Mesothelial cell of epicardium (in vitro differentiated cells): Measurements from ENCODE around the gene NXN. TPM values are rescaled to one million over a fixed set of nuclear protein-coding genes. Genes with fewer than 3 reads are reported as not detected.
"Not testable (repeated sequence)": the region's sequence is repeated elsewhere in the genome, so short reads cannot be mapped to it uniquely, and the experiment has no call there.

Experiments used
- DNase-seq, 2 experiments: peaks; one replicate each; pipeline ENCODE4 v3.0.0; 2021; ENCODE audit warnings: low spot score in 2 of 2; ENCODE audit not compliant: unreplicated experiment in 2 of 2
- H3K27ac Mint-ChIP-seq: 2 replicates; pipeline ENCODE4 v1.8.0; 2021; ENCODE audit warnings: mixed read lengths
- H3K27me3 Mint-ChIP-seq: 2 replicates; pipeline ENCODE4 v1.8.0; 2021; ENCODE audit warnings: low read depth, mixed read lengths
- H3K36me3 Mint-ChIP-seq: 2 replicates; pipeline ENCODE4 v1.8.0; 2021; ENCODE audit warnings: mixed read lengths
- H3K4me1 Mint-ChIP-seq: 2 replicates; pipeline ENCODE4 v1.8.0; 2021; ENCODE audit warnings: mixed read lengths
- H3K4me3 Mint-ChIP-seq: 2 replicates; pipeline ENCODE4 v1.8.0; 2021; ENCODE audit warnings: mild to moderate bottlenecking, moderate library complexity, mixed read lengths
- H3K9me3 Mint-ChIP-seq: 2 replicates; pipeline ENCODE4 v1.8.0; 2021; ENCODE audit warnings: mixed read lengths
- CTCF ChIP-seq: fragments of 200-600 bp; sonication (generic); IDR thresholded peaks from one replicate; pipeline ENCODE4 v1.5.0; 2021; ENCODE audit warnings: antibody characterized with exemption; ENCODE audit not compliant: unreplicated experiment
- total RNA-seq: library from RNA; stranded (reverse); gene quantifications from 3 replicates; pipeline ENCODE4 v1.2.1, GENCODE V29; 2021

The NXN gene
- total RNA-seq, 1 donor from 2014 or later = 107 TPM

GRCh38 chr17:759964-760363, 219.6 kb downstream of the NXN start:
- H3K4me1 Mint-ChIP-seq = peaks cover 11% of the 10 kb centered on the region
- H3K4me3 Mint-ChIP-seq = no peak overlapping the region
- DNase-seq = no peak
- H3K27me3 Mint-ChIP-seq = no peaks in the 10 kb centered on the region
- no peak overlapping the region for H3K27ac Mint-ChIP-seq
- TF ChIP-seq CTCF = no peak
- H3K9me3 Mint-ChIP-seq = peaks cover 3% of the 10 kb centered on the region
- H3K36me3 Mint-ChIP-seq = peaks cover 40% of the 10 kb centered on the region

GRCh38 chr17:756010-756567, 223.5 kb downstream of the NXN start:
- not testable (repeated sequence) for DNase-seq, H3K9me3 Mint-ChIP-seq, H3K27me3 Mint-ChIP-seq, H3K4me3 Mint-ChIP-seq
- Mint-ChIP-seq H3K27ac (peak overlapping the region; percentile 93), H3K36me3 (peaks cover 28% of the 10 kb centered on the region), H3K4me1 (peaks cover 23% of the 10 kb centered on the region)

DNA sequence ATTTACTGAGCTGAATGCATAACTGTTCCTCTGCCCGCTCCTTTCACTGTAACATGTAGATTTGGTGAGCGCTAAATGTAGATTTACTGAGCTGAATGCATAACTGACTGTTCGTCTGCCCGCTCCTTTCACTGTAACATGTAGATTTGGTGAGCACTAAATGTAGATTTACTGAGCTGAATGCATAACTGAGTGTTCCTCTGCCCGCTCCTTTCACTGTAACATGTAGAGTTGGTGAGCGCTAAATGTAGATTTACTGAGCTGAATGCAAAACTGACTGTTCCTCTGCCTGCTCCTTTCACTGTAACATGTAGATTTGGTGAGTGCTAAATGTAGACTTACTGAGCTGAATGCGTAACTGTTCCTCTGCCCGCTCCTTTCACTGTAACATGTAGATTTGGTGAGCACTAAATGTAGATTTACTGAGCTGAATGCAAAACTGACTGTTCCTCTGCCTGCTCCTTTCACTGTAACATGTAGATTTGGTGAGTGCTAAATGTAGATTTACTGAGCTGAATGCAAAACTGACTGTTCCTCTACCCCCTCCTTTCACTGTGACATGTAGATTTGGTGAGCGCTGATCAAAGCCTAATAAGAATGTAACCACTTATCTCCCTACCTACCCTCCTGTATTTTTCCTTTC, 224.1 kb downstream of the NXN start:
- DNase-seq, H3K9me3 Mint-ChIP-seq, H3K4me3 Mint-ChIP-seq, H3K27me3 Mint-ChIP-seq: not testable (repeated sequence)
- H3K4me1 Mint-ChIP-seq = peaks cover 28% of the 10 kb centered on the region
- peak overlapping the region; percentile 93 for H3K27ac Mint-ChIP-seq
- H3K36me3 Mint-ChIP-seq = peaks cover 24% of the 10 kb centered on the region

DNA sequence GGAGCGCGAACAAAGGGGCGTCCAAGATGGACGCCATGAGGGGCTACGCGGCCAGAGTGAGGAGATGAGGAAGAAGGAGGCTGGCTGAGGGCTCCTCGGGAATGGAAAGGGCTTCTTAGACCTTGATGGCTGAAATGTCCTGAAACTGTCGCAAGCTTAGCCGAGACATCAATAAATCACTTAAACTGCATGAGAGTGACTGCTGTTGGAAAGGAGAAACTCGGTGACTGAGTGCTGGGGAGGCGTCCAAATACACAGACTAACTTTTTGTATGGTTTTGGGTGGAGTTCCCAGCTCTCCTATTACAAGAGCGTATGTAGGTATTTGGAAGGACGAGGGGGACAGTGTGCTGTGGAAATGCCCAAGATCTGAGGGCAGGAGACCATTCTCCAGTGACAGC, 226.2 kb downstream of the NXN start:
- DNase-seq = no peak
- Mint-ChIP-seq H3K27ac (peak overlapping the region; percentile 67), H3K27me3 (no peaks in the 10 kb centered on the region), H3K36me3 (peaks cover 23% of the 10 kb centered on the region), H3K9me3 (peaks cover 3% of the 10 kb centered on the region), H3K4me3 (peak overlapping the region; percentile 38), H3K4me1 (peaks cover 32% of the 10 kb centered on the region)
- TF ChIP-seq CTCF = no peak

DNA sequence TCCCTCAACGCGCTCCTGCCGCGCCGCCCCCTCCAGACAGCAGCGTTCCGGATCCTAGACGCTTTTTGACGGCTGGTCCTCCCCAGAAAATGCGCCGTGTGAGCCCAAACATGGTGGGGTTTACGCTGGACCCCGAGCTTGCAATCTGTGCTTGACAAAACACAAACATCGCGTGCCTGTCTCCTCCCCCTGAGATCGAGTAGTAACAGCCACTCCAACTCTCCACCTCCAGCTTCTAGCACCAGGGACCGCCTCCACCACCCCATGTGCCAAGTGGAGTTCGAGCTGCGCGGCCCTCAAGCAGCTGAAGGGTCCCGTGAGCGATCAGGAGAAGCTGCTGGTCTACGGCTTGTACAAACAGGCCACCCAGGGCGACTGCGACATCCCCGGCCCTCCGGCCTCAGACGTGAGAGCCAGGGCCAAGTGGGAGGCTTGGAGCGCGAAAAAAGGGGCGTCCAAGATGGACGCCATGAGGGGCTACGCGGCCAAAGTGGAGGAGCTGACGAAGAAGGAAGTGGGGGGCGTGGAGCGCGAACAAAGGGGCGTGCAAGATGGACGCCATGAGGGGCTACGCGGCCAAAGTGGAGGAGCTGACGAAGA, 226.9 kb downstream of the NXN start:
- peaks cover 32% of the 10 kb centered on the region for H3K4me1 Mint-ChIP-seq
- H3K27ac Mint-ChIP-seq = peak overlapping the region; percentile 95
- H3K4me3 Mint-ChIP-seq = peak overlapping the region; percentile 83
- H3K27me3 Mint-ChIP-seq = no peaks in the 10 kb centered on the region
- H3K36me3 Mint-ChIP-seq = peaks cover 30% of the 10 kb centered on the region
- H3K9me3 Mint-ChIP-seq = peaks cover 3% of the 10 kb centered on the region
- DNase-seq = no peak
- TF ChIP-seq CTCF = no peak

GRCh38 chr17:752002-752619, 227.5 kb downstream of the NXN start, which contains the start of gene GEMIN4:
TSS of gene GEMIN4 (minus strand) at chr17:752264. CDS start at chr17:752142, 122 bp downstream.
- H3K4me3 Mint-ChIP-seq = peak within 1 kb of the TSS; percentile 89
- peaks cover 34% of the 10 kb centered on the region for H3K36me3 Mint-ChIP-seq
- peaks cover 3% of the 10 kb centered on the region for H3K9me3 Mint-ChIP-seq
- H3K27ac Mint-ChIP-seq = peak within 1 kb of the TSS; percentile 95
- H3K4me1 Mint-ChIP-seq = peaks cover 32% of the 10 kb centered on the region
- peak; percentile 96 for TF ChIP-seq CTCF
- H3K27me3 Mint-ChIP-seq = no peaks in the 10 kb centered on the region
- peak; percentile 97 to 100 for DNase-seq
